HUDEP-2 (cell line): ENCODE measurements around the gene C19orf67.
"Not testable (repeated sequence)": the region's sequence is repeated elsewhere in the genome, so short reads cannot be mapped to it uniquely, and the experiment has no call there.

Experiments
- DNase-seq, 76 experiments: peaks; one replicate each; lab custom pipeline; 2025; ENCODE audit not compliant: unreplicated experiment in 76 of 76; lab: John Stamatoyannopoulos, UW

C19orf67 gene

GRCh38 chr19:14059093-14059480 lies 26.5 kb downstream of the C19orf67 start:
- peak in 27 of 76 experiments; percentile 13 to 58 (median 33) for DNase-seq

- DNase-seq = peak in 1 of 76 experiments; percentile 17
These were observed 27.1 kb downstream of the C19orf67 start for GRCh38 chr19:14058182-14059092.

GRCh38 chr19:14056741-14057356 lies 28.7 kb downstream of the C19orf67 start:
- no peak for DNase-seq

GRCh38 chr19:14056069-14056666 lies 29.4 kb downstream of the C19orf67 start:
- no peak for DNase-seq

GRCh38 chr19:14055396-14055795 lies 30.2 kb downstream of the C19orf67 start:
- no peak for DNase-seq

- no peak for DNase-seq
These were observed 30.9 kb downstream of the C19orf67 start for GRCh38 chr19:14054721-14055120.

GRCh38 chr19:14054099-14054498 lies 31.5 kb downstream of the C19orf67 start:
- no peak for DNase-seq

GRCh38 chr19:14053500-14053899 lies 32.1 kb downstream of the C19orf67 start:
- DNase-seq = no peak

- DNase-seq = no peak
These were observed 32.6 kb downstream of the C19orf67 start for GRCh38 chr19:14053032-14053431.

- no peak for DNase-seq
These were observed 33.1 kb downstream of the C19orf67 start for GRCh38 chr19:14052470-14052869.

- DNase-seq = no peak
These were observed 33.6 kb downstream of the C19orf67 start for GRCh38 chr19:14051980-14052379.

- not testable (repeated sequence) for DNase-seq
These were observed 34.6 kb downstream of the C19orf67 start for GRCh38 chr19:14050961-14051360.

GRCh38 chr19:14050512-14050911 lies 35.1 kb downstream of the C19orf67 start:
- DNase-seq = no peak

GRCh38 chr19:14048443-14049153 lies 37.0 kb downstream of the C19orf67 start:
- peak in 59 of 76 experiments; percentile 18 to 81 (median 60) for DNase-seq

- DNase-seq = not testable (repeated sequence)
These were observed 37.7 kb downstream of the C19orf67 start for GRCh38 chr19:14047866-14048265.

GRCh38 chr19:14042659-14043608 lies 42.6 kb downstream of the C19orf67 start:
- DNase-seq = peak in 56 of 76 experiments; percentile 13 to 83 (median 46)

- no peak for DNase-seq
These were observed 46.4 kb downstream of the C19orf67 start for GRCh38 chr19:14039181-14039580.

- DNase-seq = no peak
These were observed 49.9 kb downstream of the C19orf67 start for GRCh38 chr19:14035706-14036105.

- DNase-seq = not testable (repeated sequence)
These were observed 50.4 kb downstream of the C19orf67 start for GRCh38 chr19:14035159-14035558.

GRCh38 chr19:14033946-14034345 lies 51.6 kb downstream of the C19orf67 start:
- DNase-seq = no peak
